Thoracic aorta (tissue), 2 donors: ENCODE data around the gene IL1RAPL2. TPM values are rescaled to one million over a fixed set of nuclear protein-coding genes. Genes with fewer than 3 reads are reported as not detected.

ENCODE experiments used
- ATAC-seq: fragments of 150-250 bp; one replicate; pipeline ENCODE4 v1.8.0; 2017; ENCODE audit warnings: low read depth; ENCODE audit not compliant: insufficient number of reproducible peaks, low FRiP score
- DNase-seq: peaks from one replicate; pipeline ENCODE4 v3.0.0-alpha.2; 2020; ENCODE audit warnings: low spot score
- H3K27ac ChIP-seq, 2 donors: fragments of 200-600 bp; sonication (generic); 1 replicate in 1 of 2; 2 replicates in 1 of 2; pipeline ENCODE4 v1.5.1; 2016; ENCODE audit warnings: mild to moderate bottlenecking in 2 of 2, moderate library complexity in 2 of 2
- H3K27me3 ChIP-seq: fragments of 200-600 bp; sonication (generic); replicated peaks from 2 replicates; pipeline ENCODE4 v1.6.0; 2016; ENCODE audit warnings: mild to moderate bottlenecking; ENCODE audit not compliant: insufficient read depth
- H3K36me3 ChIP-seq: fragments of 200-600 bp; sonication (generic); one replicate; pipeline ENCODE4 v1.5.1; 2016
- H3K4me1 ChIP-seq, 2 donors: fragments of 200-600 bp; sonication (generic); 1 replicate in 1 of 2; 2 replicates in 1 of 2; pipeline versions ENCODE4 v1.5.1 to v1.6.0; 2016; ENCODE audit warnings: low read depth in 2 of 2, mild to moderate bottlenecking in 1 of 2; ENCODE audit not compliant: control insufficient read depth in 1 of 2
- H3K4me3 ChIP-seq: fragments of 200-600 bp; sonication (generic); 2 replicates; pipeline ENCODE4 v1.5.1; 2016; ENCODE audit warnings: mild to moderate bottlenecking
- H3K9me3 ChIP-seq: fragments of 200-600 bp; sonication (generic); 2 replicates; pipeline ENCODE4 v1.5.1; 2016
- CTCF ChIP-seq: fragments of 200-600 bp; sonication (generic); IDR thresholded peaks from one replicate; pipeline ENCODE4 v1.5.1; 2019; ENCODE audit warnings: antibody characterized with exemption
- total RNA-seq, 2 donors: library from RNA; depleted of rRNA; stranded (reverse); fragments of >200 nt; gene quantifications; one replicate each; pipeline versions ENCODE4 v1.1.0 to v1.2.3, GENCODE V29; 2016

The IL1RAPL2 gene
- total RNA-seq, 2 donors from 2014 or later = not detected

GRCh38 chrX:105263171-105263570 lies 697.2 kb downstream of the IL1RAPL2 start:
- TF ChIP-seq CTCF = no peak
- no peak for ATAC-seq
- no peaks in the 10 kb centered on the region for H3K36me3 ChIP-seq
- H3K9me3 ChIP-seq = no peaks in the 10 kb centered on the region
- no peaks in the 10 kb centered on the region for H3K4me1 ChIP-seq
- H3K4me3 ChIP-seq = no peak overlapping the region
- H3K27ac ChIP-seq = no peak overlapping the region
- DNase-seq = no peak
- H3K27me3 ChIP-seq = no peaks in the 10 kb centered on the region

GRCh38 chrX:105263801-105264200 lies 697.8 kb downstream of the IL1RAPL2 start:
- Histone ChIP-seq H3K9me3 (no peaks in the 10 kb centered on the region), H3K4me1 (no peaks in the 10 kb centered on the region), H3K4me3 (no peak overlapping the region), H3K27me3 (no peaks in the 10 kb centered on the region), H3K36me3 (no peaks in the 10 kb centered on the region), H3K27ac (no peak overlapping the region)
- DNase-seq (no peak), ATAC-seq (no peak)
- no peak for TF ChIP-seq CTCF

- Histone ChIP-seq H3K4me3 (no peak overlapping the region), H3K27ac (no peak overlapping the region), H3K4me1 (no peaks in the 10 kb centered on the region), H3K27me3 (no peaks in the 10 kb centered on the region), H3K36me3 (no peaks in the 10 kb centered on the region), H3K9me3 (no peaks in the 10 kb centered on the region)
- no peak for TF ChIP-seq CTCF
- DNase-seq (no peak), ATAC-seq (no peak)
These were observed 699.1 kb downstream of the IL1RAPL2 start for GRCh38 chrX:105265093-105265492.

GRCh38 chrX:105266456-105266855 lies 700.5 kb downstream of the IL1RAPL2 start:
- no peaks in the 10 kb centered on the region for H3K4me1 ChIP-seq
- H3K4me3 ChIP-seq = no peak overlapping the region
- H3K27ac ChIP-seq = no peak overlapping the region
- ATAC-seq = no peak
- H3K36me3 ChIP-seq = no peaks in the 10 kb centered on the region
- no peaks in the 10 kb centered on the region for H3K27me3 ChIP-seq
- H3K9me3 ChIP-seq = no peaks in the 10 kb centered on the region
- no peak for DNase-seq
- no peak for TF ChIP-seq CTCF

- no peak for TF ChIP-seq CTCF
- Histone ChIP-seq H3K4me3 (no peak overlapping the region), H3K27me3 (no peaks in the 10 kb centered on the region), H3K9me3 (no peaks in the 10 kb centered on the region), H3K4me1 (no peaks in the 10 kb centered on the region), H3K27ac (no peak overlapping the region), H3K36me3 (no peaks in the 10 kb centered on the region)
- ATAC-seq = no peak
- no peak for DNase-seq
These were observed 701.2 kb downstream of the IL1RAPL2 start for GRCh38 chrX:105267167-105267566.
